Vagina (tissue), 2 donors: Measurements from ENCODE around the gene PLCB3.

Source experiments
- CTCF ChIP-seq, 3 experiments: fragments of 450-650 bp in 2 of 3; fragments of 200-600 bp in 1 of 3; sonication (generic) in 1 of 3; IDR thresholded peaks; one replicate each; pipeline ENCODE4 v1.5.1; 2017 to 2019; ENCODE audit warnings: antibody characterized with exemption in 3 of 3, mild to moderate bottlenecking in 2 of 3, moderate library complexity in 2 of 3
- POLR2A ChIP-seq, 2 donors: fragments of 450-650 bp; IDR thresholded peaks; one replicate each; pipeline ENCODE4 v1.6.1; 2017; ENCODE audit warnings: antibody characterized with exemption in 2 of 2, mild to moderate bottlenecking in 2 of 2, moderate library complexity in 2 of 2
- POLR2AphosphoS5 ChIP-seq, 2 donors: sonication (generic); formaldehyde crosslinking; IDR thresholded peaks; one replicate each; pipeline ENCODE4 v1.9.0; 2017; ENCODE audit warnings: antibody characterized with exemption in 2 of 2, mild to moderate bottlenecking in 2 of 2, low read depth in 1 of 2; ENCODE audit not compliant: insufficient read depth in 1 of 2

- TF ChIP-seq CTCF (IDR thresholded peaks at IDR 0.05) = no peak
- TF ChIP-seq POLR2A (IDR thresholded peaks at IDR 0.05) = no peak
- TF ChIP-seq POLR2AphosphoS5 (IDR thresholded peaks at IDR 0.05; ENCODE audit: insufficient read depth in 1 of 2, low read depth in 1 of 2) = no peak
Measured at GRCh38 chr11:64238999-64239398, 12.3 kb upstream of the PLCB3 start.
